Measurements from ENCODE around the gene DCAF8L1.

DNA sequence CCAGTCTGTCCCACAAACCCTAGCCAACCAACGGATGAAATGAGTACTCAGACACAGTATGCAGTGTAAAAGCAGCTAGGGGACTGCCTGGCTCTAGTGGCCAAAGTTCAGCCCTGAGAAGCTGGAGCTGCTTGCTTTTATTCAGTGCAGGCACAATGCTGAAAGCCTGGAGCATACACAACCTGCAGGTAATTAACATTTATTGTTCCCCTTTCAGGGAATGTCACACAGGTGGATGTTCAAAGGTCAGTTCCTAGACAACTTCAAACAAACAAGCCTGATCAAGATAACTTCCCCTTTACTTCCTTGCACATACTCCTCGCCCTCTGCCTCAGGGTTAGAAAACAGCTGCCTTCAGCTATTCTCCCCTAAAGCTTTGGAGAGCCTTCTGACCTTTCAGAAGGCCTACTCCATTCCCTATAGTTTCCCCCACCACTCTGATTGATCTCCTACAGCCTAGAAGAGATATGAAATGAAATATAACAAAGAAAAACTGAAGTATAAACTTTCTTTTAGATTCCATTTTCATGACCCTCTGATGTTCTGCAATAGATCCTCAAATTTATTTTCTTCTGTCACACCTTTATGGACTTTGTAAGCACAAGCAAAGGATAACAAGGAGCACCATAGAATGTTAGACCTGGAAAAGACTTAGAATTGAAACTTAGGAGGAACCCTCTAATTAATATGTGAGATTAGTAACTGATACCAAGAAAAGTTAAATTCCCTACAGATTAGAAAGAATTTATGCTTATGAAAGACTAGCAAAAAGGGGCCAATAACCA lies 6.8 kb upstream of the DCAF8L1 start:
- no peak for TF ChIP-seq OSR1 (CRISPR knock-in tag; IDR thresholded peaks at IDR 0.05)
- no peak for TF ChIP-seq ZFP30 (CRISPR knock-in tag; IDR thresholded peaks at IDR 0.05)
